DMS79 treated with DMSO at 0.1 percent for 48 hours (cell line): Measurements from ENCODE around the gene CD52.
"Not testable (repeated sequence)": the region's sequence is repeated elsewhere in the genome, so short reads cannot be mapped to it uniquely, and the experiment has no call there.

Experiments used
- DNase-seq: peaks from one replicate; lab custom pipeline; 2025; lab: John Stamatoyannopoulos, UW

CD52 gene

DNA sequence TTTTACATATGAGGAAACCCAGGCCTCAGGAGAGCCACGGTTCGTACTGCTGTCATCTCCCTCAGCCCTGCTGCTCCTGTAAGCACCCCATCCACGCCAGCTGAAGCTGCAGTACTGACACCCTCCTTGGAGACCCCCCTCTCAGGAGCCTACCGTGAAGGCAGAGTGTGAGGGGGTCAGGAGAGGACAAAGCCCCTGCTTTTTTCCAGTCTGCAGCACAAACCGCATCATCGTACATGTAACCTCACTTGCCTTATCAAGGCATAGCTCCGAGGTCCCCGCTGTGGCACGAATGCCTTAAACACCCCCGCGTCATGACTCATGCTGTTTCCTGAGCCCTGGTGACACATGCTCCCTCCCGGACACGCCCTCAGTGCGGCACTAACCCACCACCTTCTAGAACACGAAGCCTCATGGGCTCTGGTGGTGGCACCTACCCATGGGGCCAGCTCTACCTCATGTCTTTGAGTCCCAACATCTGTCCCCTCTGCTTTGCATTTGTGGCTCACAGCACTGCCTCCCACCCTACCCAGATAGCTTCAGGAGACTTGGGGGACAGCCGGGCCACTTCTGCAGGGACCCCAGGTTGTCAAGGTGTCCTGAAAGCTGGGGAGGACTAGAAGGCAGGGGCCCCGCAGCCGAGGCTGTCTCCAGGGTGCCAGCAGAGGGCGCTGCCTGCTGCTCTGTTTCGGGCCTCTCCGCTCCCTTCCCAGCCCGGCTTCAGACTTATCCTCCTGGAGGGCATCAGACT, 33.0 kb upstream of the CD52 start:
- no peak for DNase-seq

DNA sequence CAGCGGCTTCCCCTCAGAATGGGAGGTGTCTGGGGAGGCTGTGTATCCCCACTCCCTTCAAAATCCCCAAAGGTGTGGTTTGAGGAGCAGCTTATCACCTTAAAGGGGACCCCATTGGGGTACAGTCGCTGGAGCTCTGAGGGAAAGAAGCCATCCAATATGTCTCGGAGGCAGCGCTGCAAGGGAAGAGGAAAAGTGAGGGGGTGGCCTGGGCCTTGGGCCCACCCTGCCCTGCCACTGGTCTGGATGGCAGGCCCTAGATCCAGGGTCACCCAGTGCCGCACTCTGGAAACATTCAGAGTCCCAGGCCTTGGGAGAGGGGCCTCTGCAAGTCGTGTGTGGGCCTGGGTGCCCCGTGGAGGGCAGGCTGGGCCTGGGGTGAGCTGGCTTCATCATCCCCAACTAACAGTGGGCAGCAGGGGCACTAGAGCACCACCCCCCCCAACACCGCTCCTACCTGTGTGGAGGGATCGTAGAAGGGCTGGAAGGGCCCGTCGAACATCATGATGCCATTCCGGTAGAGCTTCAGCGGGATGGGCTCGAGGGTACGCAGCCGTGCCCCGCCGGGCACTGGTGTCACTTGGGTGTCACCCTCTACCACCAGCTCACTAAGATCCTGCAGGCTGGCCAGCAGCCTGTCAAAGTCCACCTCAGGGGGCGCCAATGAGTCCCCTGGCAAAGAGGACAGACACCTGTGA, 32.2 kb upstream of the CD52 start:
- DNase-seq: no peak

DNA sequence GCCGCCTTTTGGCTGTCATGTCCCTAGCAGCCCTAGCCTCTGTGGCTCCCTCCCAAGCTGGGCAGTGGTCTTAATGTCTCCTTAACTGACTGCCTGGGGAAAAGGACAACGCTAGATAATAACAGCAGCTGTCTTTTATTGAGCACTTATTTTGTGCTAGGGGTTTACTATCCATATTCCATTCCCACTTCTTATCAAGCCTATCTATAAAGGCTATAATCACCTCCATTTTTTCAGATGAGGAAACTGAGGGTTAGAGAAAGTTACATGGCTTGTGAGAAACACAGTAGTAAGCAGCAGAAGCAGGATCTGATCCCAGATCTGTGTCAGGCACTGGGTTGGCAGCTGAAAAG, 31.7 kb upstream of the CD52 start:
- DNase-seq: no peak

DNA sequence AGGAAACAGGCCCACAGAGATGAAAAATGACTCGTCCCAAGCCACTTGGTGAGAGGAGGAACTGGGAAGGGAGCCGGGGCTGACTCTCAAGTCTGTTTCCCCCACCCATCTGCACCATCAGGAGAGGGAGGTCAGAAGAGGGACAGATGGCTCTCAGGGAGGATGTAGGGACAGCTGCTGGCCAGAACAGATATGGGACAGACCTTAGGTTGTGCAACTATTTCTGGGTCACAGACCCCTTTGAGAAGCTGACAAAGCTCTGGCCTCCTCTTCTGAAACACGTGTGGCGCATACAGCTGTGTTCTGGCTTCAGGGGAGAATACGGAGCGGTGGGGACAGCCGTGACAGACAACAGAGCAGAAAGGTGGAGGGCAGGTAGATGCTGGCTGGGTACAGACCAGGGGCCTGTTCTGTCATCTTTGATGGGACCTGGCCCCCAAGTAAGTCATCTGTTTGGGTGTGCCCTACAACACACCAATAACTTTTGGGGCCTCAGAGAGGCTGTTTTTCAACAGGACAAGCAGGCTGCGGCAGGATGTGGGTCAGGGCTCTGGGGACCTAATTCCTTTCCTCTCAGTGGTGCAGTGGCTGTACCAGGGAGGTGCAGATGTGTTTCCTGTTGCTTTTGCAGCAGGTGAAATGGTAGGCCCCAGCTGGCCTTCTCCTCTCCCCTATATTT, 30.6 kb upstream of the CD52 start:
- DNase-seq: no peak

DNA sequence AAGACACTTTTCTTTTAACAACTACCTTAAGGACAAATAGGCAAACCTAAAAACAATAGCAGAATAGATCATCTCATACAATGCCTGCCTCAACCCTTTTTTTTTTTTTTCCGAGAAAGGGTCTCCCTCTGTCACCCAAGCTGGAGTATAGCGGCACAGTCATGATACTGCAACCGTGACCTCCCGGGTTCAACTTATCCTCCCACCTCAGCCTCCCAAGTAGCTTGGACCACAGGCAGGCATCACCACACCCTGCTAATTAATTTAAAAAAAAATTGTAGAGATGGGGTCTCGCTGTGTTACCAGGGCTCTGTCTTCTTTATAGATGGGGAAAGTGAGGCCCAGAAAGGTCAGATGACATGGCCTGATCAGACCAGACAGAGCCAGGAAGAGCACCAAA, 29.9 kb upstream of the CD52 start:
- DNase-seq: no peak

DNA sequence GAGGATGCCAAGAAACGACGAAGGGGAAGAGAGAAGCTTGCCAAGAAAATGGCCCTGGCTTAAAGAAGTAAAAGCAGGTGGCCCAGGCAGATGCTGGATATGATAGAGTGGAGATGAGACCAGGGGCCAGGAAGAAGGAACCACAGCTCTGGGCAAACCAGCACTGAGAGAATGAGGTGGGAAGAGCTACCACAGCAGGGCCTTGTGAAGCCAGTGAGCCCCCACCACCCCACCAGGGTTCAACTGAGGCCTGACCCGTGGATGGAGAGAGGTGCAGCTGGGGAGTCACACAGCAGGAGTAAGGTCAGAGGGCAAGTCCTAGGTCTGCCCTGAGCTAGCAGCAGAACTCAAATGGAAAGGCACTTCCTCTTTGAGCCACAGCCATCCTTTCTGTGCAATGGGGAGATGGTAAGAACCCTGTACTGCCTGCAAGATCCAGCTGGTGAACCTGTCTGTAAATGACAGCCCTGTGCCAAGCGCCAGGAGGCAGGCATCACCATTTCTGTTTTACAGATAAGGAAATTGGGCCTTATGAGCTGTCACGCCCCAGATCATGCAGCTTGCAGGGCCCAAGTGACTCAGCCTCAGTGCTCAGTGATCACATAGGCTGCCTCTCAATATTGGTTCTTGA, 29.3 kb upstream of the CD52 start:
- no peak for DNase-seq

DNA sequence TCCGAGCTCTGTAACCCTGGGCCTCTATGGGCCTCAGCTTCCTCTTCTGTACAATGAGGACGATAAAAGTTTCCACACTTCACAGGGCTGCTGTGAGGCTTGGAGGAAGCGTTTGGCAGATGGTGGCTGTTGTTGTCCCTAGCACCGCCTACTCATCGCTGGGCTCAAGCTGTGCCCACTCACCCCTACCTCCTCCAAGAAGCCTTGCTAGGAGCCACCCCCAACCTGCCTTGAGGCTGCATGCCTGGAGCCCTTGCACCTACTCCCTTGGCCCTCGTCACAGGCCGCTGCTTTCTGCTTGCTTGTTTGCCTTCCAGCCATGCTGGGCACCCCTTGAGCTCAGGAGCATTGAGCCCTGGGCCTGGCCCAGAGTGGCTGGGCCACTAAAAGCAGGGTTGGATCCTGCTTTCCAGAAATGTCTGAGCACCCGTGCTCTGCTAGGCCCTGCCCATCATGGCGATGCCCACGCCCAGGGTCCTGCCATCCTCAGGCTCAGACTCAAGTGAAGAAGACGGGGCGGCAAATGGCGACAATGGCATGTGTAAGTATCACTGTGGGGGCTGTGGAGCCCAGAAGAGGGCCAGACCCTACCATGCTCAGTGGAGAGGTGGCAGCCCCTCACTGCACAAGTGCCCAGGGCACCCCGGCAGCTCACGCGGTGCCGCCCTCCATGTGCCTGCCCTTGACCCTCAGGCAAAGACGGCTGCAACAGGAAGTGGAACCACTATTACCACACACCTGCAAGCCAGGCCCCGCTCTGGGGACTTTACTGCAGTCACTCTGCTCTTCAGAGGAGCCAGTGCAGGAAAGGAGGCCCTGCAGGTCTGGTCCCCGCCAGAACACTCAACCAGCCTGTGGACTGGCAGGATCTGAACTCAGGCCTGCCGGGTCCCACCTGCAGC, 28.3 kb upstream of the CD52 start:
- DNase-seq: peak; percentile 65

DNA sequence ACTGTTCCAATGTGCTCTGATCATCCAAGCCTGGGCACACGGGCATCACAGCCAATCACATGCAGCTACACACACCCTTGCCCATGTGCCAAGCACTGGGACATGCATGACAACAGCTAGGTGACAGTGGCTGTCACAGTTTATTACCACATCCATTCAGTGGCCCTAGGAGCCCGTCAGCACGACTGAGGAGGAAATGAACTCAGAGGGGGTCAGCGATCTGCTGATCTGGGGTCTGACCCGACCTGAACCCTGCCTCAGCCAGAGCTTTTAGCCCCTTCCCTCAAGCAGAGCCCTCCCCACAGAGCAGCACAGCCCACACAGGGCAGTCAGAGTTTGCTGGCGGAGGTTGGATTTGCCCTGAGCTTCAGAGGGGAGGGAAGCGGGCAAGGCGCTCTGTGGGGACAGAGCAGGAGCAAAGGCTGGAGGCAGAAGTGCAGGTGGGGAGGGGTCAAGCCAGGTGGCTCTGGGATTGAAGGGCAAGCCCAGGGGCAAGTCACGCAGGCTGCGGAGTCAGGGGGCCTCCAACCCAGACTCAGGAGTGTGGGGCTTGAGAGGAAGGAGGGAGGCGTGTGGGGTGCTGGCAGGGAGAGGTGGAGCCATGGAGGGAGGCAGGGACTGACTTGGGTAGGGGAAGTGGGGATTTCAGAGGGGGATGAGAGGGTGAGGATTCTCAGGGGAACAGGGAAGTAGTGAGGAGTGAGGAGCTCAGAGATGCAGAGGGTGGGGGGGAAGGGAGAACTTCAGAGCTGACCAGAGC, 27.5 kb upstream of the CD52 start:
- no peak for DNase-seq

DNA sequence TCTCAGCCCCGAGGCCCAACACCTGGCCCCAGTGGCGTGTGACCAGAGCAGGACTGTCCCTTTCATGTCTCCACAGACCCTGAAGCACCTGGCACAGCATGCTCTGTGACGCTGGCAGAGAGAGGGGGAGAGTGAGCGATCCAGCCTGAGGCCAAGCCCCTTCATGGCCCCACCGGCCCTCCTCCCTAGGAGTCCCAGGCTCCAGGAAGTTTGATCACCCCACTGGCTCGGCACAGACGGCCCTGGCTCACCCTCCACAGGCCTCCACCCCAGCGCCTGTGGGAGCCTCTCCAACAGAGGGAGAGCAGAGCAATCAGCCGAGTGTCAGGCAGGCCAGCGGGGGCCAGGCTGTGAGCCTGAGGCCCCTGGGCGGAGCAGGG, 26.9 kb upstream of the CD52 start:
- peak; percentile 28 for DNase-seq

DNA sequence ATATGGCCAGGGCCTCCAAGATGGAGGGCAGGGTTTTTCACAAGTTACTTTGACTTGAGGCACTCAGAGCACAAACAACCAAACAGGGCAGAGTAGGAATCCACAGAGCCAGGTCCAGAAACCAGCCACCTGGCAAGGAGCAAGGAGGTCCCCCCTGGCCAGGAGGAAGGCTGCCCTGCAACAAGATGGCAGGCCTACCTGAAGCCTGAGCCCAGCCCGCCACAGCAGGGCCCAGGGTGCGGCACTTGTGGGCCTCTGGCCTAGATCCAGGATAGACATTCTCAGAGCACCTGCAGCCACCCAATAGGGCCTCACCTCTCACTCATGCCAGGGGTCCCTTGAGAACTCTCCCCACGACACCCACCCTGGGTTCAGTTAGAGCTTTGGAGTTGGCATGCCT, 26.3 kb upstream of the CD52 start:
- no peak for DNase-seq

DNA sequence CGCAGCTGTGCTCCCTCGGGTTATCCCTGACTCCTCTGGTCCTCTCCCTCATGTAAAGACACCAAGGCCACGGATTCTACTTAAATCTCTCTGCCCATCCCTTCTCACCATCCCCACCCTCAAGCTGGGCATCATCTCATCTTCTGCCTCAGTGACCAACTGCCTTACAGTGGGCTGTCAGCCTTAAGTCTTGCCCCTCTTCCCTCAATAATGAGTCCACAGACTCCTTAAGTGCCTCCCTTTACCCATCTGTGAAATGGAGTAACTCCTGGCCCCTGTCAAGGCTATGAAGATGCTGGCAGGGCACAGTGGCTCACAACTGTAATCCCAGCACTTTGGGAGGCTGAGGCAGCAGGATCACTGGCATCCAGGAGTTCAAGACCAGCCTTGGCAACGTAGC, 25.8 kb upstream of the CD52 start:
- DNase-seq: no peak

DNA sequence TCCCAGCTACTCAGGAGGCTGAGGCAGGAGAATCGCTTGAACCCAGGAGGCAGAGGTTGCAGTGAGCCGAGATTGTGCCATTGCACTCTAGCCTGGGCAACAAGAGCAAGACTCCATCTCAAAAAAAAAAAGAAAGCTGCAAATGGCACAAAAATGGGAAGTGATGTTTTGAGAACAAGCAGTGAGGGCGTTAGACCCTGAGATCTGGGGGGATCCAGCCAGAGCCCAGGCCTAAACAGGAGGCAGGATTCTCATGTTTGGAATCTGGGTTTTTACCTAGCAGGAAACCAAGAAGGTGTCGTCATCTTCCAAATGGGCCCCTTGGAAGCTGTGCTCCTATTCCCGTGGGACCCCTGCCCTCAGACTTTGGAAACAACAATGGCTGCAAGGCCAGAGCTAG, 25.0 kb upstream of the CD52 start:
- DNase-seq: not testable (repeated sequence)

DNA sequence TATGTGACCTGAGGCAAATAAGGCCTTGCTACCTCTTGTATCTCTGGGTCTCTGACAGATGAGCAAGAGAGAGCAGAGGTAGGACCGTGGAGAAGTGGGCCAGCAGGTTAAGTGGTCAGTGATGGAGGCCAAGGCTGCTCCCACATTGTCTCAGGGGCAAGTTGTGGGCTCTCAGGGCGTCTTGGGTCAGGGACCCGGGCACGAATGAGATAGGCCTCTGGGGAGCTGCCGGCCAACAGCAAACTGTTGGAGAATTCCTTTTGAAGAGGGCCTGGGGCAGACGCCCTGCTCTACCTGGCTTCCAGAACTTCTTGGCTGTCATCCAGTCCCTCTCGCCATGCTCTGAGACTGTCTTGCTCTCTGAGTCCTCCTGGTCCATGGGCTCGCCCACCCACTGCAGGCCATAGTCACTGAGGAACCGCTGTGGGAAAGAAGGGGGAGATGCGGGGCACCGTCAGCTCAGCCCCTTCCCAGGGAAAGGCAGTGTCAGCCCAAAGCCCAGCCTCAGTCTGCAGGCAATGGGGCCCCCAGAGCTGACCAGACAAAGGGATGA, 23.8 kb upstream of the CD52 start:
- no peak for DNase-seq

DNA sequence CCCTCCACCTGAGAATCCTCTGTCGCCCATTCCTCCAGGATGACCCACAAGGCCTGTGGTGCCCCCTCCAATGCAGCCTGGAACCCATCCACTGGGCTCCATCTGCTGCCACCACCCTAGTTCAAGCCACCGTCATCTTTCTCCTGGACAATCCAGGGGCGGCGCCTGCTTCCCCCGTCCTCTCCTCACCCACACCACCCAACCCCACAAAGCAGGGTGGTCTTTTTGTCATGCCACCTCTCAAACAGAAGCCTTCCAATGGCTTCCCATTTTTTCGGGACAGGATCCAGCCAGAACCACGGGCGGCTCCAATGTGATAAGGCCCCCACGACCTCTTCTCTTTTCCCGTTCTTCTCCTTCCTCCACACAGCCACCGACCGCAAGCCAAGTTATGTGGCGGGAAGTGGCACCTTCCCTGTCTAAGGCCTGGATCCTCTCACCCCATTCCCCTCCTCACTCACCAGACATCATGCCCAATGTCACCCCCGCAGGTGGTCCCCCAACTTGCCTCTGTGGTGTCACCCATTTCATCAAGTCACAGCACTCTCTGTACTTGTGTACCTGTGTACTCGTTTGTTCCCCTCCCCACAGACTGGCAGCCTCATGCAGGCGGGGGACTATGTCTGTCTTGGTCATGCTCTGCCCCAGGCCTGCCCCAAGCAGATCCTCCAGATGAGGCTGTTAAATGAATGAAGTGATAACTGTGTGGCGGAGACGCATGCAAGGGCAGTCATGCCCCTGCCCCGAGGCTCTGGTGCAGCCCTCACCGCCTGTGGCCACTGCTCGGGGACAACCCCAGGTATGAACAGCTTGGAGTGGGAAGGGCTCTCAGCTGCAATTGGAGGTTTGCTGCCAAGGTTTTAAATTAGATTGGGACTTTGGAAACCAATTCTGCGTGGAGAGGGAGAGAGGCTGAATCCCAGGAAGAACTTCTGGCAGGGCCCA, 22.3 kb upstream of the CD52 start:
- DNase-seq: no peak

DNA sequence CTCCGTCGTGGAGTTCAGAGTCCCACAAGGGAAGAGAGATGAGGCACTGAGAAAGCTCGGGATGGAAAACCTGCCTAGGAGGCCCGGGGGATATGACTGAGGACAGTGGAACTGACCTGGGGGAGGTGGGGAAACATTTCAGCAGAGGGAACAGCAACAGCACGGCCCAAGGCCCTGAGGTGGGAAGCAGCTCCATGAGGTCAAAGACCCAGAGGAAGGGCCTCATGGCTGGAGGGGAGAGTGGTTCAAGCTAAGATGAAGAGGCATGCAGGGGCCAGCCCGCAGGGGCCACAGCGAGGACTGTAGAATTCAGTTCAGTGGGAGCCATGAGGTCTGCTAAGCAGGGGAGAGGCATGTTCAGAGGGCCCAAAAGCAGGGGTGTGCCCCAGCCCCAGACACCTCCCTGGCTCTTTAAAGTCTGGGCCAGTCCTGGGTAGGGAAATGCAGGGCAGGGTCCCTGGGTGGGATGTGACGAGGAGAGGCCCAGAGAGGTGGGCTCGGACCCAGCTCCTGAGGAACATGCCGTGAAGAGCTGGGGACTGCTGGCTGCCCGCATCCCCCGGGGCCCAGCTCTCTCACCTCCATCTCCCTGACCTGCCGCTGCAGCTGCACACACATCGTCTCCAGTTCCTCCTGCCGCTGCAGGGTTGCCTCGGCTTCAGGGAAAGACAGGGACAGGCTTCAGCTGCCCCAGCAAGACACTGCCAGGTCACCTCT, 21.3 kb upstream of the CD52 start:
- DNase-seq: no peak

DNA sequence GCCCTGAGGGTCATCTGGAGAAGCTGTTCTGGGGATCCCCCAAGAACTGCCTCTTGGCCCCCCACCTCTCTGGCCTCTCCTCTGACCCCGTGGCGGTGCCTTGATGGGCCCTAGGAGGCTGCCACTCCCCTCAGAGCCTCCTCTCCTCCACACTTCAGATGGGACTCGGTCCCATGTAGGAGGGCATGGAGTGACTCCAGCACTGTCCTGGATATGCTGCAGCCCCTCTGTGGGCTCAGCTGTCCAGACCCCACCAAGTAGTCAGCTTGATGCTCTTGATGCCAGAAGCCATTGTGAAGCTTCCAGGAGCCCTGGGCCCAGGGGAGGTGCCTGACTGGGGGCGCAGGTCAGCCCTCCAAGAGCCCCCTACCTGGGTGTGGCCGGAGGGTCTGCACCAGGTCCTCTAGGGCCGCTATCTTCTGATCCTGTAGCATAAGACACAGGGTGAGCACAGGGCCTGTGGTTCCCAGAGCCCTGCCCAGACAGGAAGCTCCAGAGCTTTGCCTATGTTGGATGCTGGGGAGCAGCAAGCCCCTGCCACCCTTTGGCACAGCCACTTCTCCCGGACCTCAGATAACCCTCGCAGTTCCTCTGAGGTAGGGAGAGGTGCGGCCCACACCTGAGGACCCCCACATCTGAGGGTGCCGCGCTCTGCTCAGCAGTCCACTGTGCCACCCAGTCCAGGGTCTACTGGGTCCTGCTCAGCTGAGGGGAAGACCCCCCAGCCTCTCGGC, 20.5 kb upstream of the CD52 start:
- DNase-seq: no peak

DNA sequence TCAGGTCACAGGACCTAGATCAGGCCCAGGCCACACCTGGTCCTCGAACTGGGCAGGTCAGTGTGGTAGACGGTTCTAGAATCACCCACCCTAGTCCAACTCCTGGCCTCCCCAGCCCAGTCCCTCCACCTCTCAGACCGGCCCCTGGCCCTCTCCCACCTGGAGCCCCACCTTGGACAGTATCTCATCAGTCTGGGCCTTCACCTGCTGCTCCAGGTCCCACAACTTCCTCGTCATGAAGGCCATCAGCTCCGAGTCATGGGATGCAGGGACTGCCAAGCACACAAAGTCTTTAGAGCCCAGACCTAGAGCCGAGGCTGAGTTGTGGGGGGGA, 20.0 kb upstream of the CD52 start:
- DNase-seq: no peak

DNA sequence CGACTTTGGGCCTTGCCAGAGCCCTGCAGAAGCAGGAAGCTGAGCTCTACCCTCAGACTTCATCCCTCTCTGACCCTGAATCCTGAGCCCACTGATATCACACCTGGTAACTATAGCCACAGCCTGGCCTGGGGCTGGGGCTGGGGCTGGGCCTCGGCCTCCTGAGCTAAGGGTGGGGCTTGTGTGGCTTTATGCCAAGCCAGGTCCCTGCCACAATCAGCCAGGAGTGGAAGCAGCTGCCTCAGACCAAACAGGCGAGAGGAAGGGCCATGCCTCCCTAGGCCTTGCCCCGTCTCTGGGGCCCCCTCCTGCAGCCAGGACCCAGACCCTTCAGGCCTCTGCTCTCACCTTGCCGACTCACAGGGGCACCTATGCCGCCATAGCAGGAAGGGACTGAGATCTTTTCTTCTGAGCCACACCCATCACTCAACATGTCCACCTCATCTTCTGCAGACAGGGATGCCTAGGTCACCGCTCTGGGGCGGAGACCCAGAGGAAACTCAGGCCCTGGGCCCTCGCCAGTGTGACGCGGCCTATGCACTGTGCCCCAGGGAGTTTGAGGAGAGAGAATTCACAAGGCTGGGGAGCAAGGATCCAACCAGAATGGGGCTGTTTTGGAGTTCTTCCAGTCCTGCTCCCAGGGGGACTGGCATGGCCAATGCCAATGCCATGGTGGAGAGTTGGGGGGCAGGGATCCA, 17.0 kb upstream of the CD52 start:
- peak; percentile 64 for DNase-seq
